GM12873 (cell line): Measurements from ENCODE around the gene SLC29A3.

ENCODE experiments used
- TF ChIP-seq, protein P1 (sequence below): IDR thresholded peaks from 2 replicates; pipeline ENCODE4 v1.5.1; 2012; ENCODE audit warnings: low read depth, mild to moderate bottlenecking, moderate library complexity, low read length, control low read depth; ENCODE audit not compliant: insufficient read depth; ENCODE audit errors: missing control alignments

Gene SLC29A3

DNA sequence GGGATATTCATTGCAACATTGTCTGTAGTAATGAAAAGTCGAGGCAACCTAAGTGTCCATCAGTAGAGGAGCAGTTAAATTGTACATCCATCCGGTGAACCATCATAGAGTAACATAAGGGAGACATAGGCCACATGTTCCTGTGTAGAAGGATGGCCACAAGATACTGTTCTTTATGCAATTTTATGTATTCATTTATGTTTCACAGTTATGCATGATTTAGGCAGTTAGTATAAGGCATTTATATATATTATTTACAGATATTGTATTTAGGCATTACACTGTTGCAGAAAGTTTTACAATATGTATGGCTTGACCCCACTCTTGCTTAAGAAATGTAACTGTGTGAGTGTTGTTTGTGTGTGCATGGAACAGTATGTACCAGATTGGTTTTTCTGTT is 41.7 kb downstream of the SLC29A3 start:
- TF ChIP-seq, protein P1, sequence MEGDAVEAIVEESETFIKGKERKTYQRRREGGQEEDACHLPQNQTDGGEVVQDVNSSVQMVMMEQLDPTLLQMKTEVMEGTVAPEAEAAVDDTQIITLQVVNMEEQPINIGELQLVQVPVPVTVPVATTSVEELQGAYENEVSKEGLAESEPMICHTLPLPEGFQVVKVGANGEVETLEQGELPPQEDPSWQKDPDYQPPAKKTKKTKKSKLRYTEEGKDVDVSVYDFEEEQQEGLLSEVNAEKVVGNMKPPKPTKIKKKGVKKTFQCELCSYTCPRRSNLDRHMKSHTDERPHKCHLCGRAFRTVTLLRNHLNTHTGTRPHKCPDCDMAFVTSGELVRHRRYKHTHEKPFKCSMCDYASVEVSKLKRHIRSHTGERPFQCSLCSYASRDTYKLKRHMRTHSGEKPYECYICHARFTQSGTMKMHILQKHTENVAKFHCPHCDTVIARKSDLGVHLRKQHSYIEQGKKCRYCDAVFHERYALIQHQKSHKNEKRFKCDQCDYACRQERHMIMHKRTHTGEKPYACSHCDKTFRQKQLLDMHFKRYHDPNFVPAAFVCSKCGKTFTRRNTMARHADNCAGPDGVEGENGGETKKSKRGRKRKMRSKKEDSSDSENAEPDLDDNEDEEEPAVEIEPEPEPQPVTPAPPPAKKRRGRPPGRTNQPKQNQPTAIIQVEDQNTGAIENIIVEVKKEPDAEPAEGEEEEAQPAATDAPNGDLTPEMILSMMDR: no peak

- TF ChIP-seq, protein P1: no peak
Observed at GRCh38 chr10:71361581-71361980, 42.5 kb downstream of the SLC29A3 start.

- TF ChIP-seq, protein P1: no peak
Observed at GRCh38 chr10:71362141-71362540, 43.1 kb downstream of the SLC29A3 start.

DNA sequence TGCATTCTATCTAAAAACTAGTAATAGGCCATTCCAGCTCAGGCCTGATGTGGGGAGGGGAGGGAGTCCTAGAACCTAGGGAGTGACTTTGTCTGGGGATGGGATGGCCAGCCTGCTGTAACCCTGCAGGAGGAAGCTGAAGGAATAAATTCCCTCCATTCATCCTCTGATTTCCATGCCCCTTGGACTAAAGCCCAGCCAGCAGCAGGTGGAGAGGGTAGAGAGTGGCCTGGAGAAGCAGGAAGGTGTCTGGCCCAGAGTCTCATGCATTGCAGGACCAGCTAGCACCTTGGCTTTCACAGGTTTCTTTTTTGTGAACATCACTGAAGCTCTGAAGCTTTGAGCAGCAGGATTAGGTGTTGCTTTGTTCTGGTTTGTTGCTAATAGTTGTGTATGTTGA is 44.9 kb downstream of the SLC29A3 start:
- TF ChIP-seq, protein P1: no peak

- TF ChIP-seq, protein P1: no peak
Observed at GRCh38 chr10:71365366-71365765, 46.3 kb downstream of the SLC29A3 start.

- TF ChIP-seq, protein P1: no peak
Observed at GRCh38 chr10:71366690-71367089, 47.6 kb downstream of the SLC29A3 start.

GRCh38 chr10:71367271-71367670 is 48.2 kb downstream of the SLC29A3 start:
- TF ChIP-seq, protein P1: no peak
